ENCODE results near the gene SMC5. TPM values are rescaled to one million over a fixed set of nuclear protein-coding genes. Genes with fewer than 3 reads are reported as not detected.

SMC5 gene
- total and polyA plus RNA-seq, 8 donors, result 25.5 to 96.0 (median 74.2) TPM

- Histone ChIP-seq H3K4me1 (no peaks in the 10 kb centered on the region), H3K27me3 (no peaks in the 10 kb centered on the region), H3K9me3 (no peaks in the 10 kb centered on the region), H3K4me3 (no peak overlapping the region), H3K36me3 (peaks cover 0 to 31% of the 10 kb centered on the region in 2 donors), H3K27ac (no peak overlapping the region)
- peak in 1 of 4 donors; percentile 24 for DNase-seq
- ATAC-seq, result peak; percentile 33
- peak; percentile 13 to 36 for TF ChIP-seq CTCF (IDR thresholded peaks at IDR 0.05)
- intact Hi-C loops (cut with DNase I), result no loop called here
Measured at GRCh38 chr9:70340572-70340971, 81.8 kb downstream of the SMC5 start.

- Histone ChIP-seq H3K4me1 (no peaks in the 10 kb centered on the region), H3K36me3 (peaks cover 0 to 57% of the 10 kb centered on the region in 2 donors), H3K4me3 (no peak overlapping the region), H3K9me3 (no peaks in the 10 kb centered on the region), H3K27me3 (no peaks in the 10 kb centered on the region), H3K27ac (no peak overlapping the region)
- DNase-seq, result no peak
- intact Hi-C loops (cut with DNase I), result no loop called here
- no peak for ATAC-seq
- TF ChIP-seq CTCF (IDR thresholded peaks at IDR 0.05), result no peak
Measured at GRCh38 chr9:70347046-70347445, 88.3 kb downstream of the SMC5 start.

- Histone ChIP-seq H3K4me3 (no peak overlapping the region), H3K36me3 (peaks cover 0 to 57% of the 10 kb centered on the region in 2 donors), H3K9me3 (no peaks in the 10 kb centered on the region), H3K27ac (no peak overlapping the region), H3K4me1 (no peaks in the 10 kb centered on the region), H3K27me3 (no peaks in the 10 kb centered on the region)
- no peak for TF ChIP-seq CTCF (IDR thresholded peaks at IDR 0.05)
- ATAC-seq (no peak), DNase-seq (no peak)
- intact Hi-C loops (cut with DNase I), result loop anchor here in 1 of 2 donors (10.0 kb wide), 1 partner anchor 132 kb away; no protein-coding TSS in a partner anchor
Measured at GRCh38 chr9:70352356-70352755, 93.6 kb downstream of the SMC5 start.

- intact Hi-C loops (cut with DNase I), result loop anchor here in 1 of 2 donors (10.0 kb wide), 1 partner anchor 132 kb away; no protein-coding TSS in a partner anchor
- H3K27me3 ChIP-seq, result no peaks in the 10 kb centered on the region
- H3K27ac ChIP-seq, result no peak overlapping the region
- no peak for DNase-seq
- no peaks in the 10 kb centered on the region for H3K4me1 ChIP-seq
- H3K4me3 ChIP-seq, result no peak overlapping the region
- ATAC-seq, result no peak
- TF ChIP-seq CTCF (IDR thresholded peaks at IDR 0.05), result peak; percentile 11 to 56
- no peaks in the 10 kb centered on the region for H3K9me3 ChIP-seq
- H3K36me3 ChIP-seq, result peaks cover 0 to 57% of the 10 kb centered on the region in 2 donors
Measured at GRCh38 chr9:70352802-70353201, 94.0 kb downstream of the SMC5 start.

GRCh38 chr9:70355801-70356200, 97.0 kb downstream of the SMC5 start:
- no peak for ATAC-seq
- intact Hi-C loops (cut with DNase I), result loop anchor here in 1 of 2 donors (10.0 kb wide), 1 partner anchor 129 kb away; no protein-coding TSS in a partner anchor
- H3K27ac ChIP-seq, result no peak overlapping the region
- no peaks in the 10 kb centered on the region for H3K4me1 ChIP-seq
- H3K36me3 ChIP-seq, result peaks cover 0 to 29% of the 10 kb centered on the region in 2 donors
- no peaks in the 10 kb centered on the region for H3K27me3 ChIP-seq
- no peak for TF ChIP-seq CTCF (IDR thresholded peaks at IDR 0.05)
- DNase-seq, result no peak
- H3K9me3 ChIP-seq, result no peaks in the 10 kb centered on the region
- H3K4me3 ChIP-seq, result no peak overlapping the region

All from left lung (tissue), 10 donors.